ENCODE measurements around the gene SIL1.

GRCh38 chr5:139167063-139167462 is 31.1 kb downstream of the SIL1 start:
- TF ChIP-seq, protein P1, sequence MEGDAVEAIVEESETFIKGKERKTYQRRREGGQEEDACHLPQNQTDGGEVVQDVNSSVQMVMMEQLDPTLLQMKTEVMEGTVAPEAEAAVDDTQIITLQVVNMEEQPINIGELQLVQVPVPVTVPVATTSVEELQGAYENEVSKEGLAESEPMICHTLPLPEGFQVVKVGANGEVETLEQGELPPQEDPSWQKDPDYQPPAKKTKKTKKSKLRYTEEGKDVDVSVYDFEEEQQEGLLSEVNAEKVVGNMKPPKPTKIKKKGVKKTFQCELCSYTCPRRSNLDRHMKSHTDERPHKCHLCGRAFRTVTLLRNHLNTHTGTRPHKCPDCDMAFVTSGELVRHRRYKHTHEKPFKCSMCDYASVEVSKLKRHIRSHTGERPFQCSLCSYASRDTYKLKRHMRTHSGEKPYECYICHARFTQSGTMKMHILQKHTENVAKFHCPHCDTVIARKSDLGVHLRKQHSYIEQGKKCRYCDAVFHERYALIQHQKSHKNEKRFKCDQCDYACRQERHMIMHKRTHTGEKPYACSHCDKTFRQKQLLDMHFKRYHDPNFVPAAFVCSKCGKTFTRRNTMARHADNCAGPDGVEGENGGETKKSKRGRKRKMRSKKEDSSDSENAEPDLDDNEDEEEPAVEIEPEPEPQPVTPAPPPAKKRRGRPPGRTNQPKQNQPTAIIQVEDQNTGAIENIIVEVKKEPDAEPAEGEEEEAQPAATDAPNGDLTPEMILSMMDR (conservative IDR thresholded peaks at IDR 0.05; ENCODE audit: low read depth, low read length): no peak
- no peak for TF ChIP-seq EZH2 (IDR thresholded peaks at IDR 0.05; ENCODE audit: borderline replicate concordance, low read depth, low read length, poor library complexity, severe bottlenecking)
